GM23338 (cell line): ENCODE data around the gene INSRR.

Experiments
- POLR2AphosphoS5 ChIP-seq: IDR thresholded peaks from 2 replicates; pipeline ENCODE4 v1.6.1; 2016; ENCODE audit warnings: antibody characterized with exemption, low read depth
- REST ChIP-seq: IDR thresholded peaks from one replicate; pipeline ENCODE4 v1.6.1; 2018; ENCODE audit warnings: antibody characterized with exemption; ENCODE audit not compliant: unreplicated experiment

GRCh38 chr1:156860113-156860627, 1.3 kb upstream of the INSRR start:
- TF ChIP-seq REST (no peak), POLR2AphosphoS5 (no peak)
